Activated T-cell treated with anti-CD3 and anti-CD28 coated beads for 24 hours (primary cell): ENCODE data around the gene ADAMTS13.
"Not testable (repeated sequence)": the region's sequence is repeated elsewhere in the genome, so short reads cannot be mapped to it uniquely, and the experiment has no call there.

Source experiments
- DNase-seq: peaks from one replicate; pipeline ENCODE4 v3.0.0-alpha.2; 2020; ENCODE audit warnings: low read depth

ADAMTS13 gene

DNA sequence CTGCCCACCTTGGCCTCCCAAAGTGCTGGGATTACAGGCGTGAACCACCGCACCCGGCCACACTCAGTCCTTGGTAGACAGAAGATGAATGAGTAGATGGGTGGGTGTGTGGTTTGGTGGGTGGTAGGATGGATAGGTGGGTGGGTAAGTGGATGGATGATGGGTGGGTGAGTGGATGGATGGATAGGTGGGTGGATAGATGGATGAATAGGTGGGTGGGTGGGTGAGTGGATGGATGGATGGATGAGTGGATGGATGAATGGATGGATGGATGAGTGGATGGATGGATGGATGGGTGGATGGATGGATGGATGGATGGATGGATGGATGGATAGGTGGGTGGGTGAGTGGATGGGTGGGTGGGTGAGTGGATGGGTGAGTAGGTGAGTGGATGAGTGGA lies 29.9 kb upstream of the ADAMTS13 start:
- not testable (repeated sequence) for DNase-seq

DNA sequence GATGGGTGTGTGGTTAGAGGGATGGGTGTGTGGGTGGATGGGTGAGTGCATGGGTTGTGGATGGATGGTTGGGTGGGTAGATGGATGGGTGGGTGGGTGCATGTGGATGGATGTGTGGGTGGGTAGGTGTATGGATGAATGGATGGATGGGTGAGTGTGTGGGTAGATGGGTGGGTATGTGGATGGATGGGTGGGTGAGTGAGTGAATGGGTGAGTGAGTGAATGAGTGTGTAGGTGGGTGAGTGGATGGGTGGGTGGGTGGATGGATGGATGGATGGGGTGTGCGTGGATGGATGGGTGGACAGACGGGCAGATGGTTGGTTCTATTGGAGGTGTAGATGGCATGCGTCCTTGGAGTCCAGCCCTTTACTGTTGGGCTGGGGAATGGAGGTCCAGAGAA lies 28.8 kb upstream of the ADAMTS13 start:
- no peak for DNase-seq

DNA sequence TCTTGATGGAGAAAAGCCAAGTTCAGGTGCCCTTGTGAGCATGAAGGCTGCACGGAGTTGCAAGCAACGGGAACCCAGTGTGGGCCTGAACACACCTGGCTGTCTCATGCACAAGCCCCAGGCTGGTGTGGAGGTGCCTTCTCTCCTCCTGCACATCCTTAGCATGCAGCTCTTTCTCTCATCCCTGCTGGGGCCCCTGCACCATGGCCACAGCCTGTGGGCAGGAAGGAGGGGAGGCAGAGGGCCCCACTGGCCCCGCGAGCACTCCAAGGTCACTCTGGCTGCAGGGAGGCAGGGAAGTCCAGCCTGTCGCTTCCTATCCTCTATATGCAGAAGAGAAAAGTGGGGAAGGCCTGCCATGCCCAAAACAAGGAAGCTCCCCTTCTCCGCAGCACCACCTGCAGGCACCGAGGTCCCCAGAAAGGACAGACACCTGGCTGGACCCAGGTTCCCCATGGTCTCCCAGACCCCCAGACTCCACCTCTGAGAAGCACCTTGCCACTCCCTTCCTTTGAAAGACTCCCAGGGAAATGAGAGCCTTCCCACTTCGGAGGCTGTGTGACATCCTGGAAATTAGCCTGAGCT lies 27.4 kb upstream of the ADAMTS13 start:
- DNase-seq: no peak

DNA sequence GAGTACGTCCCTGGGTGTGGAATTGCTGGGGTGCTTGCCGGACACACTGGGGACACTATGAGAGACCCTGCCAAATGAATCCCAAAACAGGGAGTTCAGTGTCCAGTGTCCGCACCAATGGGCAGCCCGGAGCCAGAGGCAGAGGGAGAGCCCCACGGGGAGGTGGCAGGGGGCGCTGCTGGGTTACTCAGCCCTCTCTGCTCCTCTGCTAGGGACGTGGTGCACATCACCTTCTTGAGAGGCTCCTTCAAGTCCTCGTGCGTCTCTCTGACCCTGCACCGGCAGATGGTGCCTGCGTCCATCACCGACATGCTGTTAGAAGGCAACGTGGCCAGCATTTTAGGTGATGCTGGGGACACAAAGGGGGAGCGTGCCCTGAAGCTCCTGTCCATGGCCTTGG lies 25.2 kb upstream of the ADAMTS13 start:
- DNase-seq: no peak

DNA sequence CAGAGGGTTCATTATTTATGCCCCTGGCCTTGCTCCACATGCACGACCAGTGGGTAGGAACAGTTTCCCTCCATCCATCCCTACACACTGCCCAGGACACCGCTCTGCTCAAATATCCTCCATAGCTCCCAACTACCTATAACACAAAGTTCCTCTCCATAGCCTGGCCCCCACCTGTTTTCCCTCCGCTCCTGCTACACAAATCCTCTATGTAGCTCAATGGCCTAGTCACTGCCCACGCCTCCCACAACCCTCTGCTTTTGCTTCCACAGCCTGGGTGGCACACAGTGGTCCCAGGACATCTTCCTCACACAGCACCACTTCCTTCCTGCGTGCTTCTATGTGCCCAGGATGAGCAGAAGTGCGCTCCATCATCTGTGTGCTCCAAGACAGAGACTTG lies 24.8 kb upstream of the ADAMTS13 start:
- no peak for DNase-seq

DNA sequence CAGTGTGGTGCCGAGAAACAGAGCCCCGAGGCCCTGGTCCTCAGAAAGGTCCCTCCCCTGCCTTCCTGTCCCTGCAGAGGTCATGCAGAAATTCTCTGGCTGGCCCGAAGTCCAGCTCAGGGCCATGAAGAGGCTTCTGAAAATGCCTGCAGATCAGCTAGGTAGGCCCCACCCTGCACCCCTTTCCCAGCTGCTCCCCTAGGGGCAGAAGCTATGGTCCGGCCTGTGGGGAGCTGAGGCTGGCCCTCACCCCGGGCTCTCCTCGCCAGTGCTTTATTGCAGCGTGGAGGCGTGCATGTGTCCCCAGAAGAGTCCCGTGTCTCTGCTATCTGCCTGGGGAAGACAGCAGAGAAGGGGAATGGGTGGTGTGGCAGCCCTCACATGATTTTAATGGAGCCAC lies 24.3 kb upstream of the ADAMTS13 start:
- DNase-seq: no peak

DNA sequence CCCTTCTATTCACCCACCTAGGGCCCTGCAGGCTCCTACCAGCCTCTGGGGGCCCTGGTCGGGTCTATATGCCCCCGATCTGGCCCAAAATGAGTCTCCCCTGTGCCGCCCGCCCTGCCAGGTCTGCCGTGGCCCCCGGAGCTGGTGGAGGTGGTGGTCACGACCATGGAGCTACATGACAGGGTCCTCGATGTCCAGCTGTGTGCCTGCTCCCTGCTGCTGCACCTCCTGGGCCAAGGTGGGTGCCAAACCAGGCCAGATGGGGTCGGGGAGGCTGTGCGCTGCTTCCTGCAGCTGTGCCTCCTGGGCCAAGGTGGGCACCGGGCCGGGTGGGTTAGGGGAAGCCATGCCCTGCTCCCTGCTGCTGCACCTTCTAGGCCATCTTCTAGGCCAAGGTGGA lies 21.9 kb upstream of the ADAMTS13 start:
- DNase-seq: no peak

DNA sequence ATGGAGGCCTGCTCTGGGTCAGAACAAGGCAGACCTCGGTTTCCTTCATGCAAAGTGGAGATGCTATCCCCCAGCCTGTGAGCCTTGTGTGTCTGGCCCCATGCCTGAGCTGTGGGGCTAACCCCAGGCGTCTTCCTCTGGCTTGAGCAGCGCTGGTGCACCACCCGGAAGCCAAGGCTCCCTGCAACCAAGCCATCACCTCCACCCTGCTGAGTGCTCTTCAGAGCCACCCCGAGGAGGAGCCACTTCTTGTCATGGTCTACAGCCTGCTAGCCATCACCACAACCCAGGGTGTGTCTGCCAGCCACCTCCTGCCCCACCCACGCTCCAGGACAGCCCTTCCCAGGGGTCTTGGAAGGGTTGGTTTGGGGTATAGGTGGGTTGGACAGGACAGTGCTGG lies 20.6 kb upstream of the ADAMTS13 start:
- DNase-seq: no peak

DNA sequence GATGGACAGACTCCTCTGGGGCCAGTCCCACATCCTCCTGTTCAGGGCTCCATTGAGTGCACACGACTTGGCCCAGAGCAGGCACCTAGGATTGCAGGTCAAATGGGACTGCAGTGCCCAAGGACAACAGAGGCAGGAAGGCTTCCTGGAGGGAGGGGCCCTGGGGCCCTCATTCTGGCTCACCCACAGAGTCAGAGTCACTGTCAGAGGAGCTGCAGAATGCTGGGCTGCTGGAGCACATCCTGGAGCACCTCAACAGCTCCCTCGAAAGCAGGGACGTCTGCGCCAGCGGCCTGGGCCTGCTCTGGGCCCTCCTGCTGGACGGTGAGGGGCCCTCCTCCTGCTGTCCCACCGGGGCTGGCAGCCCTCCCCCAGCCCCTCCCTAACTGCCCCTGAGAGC lies 19.5 kb upstream of the ADAMTS13 start:
- DNase-seq: no peak

DNA sequence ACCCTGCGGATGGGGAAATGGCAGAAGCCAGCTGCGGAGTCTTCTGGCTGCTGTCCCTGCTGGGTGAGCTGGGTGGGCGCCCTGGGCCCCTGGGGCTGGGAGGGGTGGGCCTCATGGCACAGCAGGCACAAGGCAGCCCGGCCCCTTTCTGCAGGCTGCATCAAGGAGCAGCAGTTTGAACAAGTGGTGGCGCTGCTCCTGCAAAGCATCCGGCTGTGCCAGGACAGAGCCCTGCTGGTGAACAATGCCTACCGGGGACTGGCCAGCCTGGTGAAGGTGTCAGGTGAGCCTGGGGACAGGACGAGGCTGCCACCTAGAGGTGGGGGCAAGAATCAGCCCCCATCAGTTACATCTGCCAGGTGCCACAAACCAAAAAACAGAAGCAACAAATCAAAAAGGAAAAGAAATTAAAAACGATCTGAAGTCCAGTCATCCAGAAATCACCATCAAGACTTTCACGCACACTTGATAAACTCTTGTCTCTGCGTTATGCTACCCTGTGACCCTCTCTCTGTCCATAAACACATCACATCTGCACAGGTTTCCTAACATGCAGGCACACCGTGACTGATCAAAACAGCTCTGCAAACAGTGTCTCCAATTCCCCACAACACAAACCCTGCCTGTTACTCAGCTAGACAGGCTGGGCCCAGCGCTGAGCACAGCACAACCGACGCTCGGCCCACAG lies 18.3 kb upstream of the ADAMTS13 start:
- peak; percentile 37 for DNase-seq

DNA sequence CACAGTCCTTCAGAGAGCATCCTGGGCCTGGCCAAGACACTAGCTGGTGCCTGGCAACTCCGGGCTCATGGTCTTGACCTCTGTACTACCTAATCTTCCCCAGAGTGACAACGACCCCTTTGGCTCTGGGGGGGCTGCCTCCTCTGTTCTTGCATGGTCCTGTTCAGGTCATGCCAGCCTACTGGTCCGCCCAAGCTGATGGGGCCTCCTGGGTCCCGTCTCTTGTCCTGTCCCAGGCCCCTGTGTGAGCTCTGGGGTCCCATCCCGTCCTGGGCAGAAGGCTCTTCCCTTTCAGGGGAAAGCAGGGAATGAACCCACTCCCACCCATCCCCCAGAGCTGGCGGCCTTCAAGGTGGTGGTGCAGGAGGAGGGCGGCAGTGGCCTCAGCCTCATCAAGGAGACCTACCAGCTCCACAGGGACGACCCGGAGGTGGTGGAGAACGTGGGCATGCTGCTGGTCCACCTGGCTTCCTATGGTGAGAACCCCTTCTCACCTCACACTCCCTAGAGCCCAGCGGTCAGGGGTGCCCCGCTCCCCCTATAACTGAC lies 17.6 kb upstream of the ADAMTS13 start:
- DNase-seq: no peak

DNA sequence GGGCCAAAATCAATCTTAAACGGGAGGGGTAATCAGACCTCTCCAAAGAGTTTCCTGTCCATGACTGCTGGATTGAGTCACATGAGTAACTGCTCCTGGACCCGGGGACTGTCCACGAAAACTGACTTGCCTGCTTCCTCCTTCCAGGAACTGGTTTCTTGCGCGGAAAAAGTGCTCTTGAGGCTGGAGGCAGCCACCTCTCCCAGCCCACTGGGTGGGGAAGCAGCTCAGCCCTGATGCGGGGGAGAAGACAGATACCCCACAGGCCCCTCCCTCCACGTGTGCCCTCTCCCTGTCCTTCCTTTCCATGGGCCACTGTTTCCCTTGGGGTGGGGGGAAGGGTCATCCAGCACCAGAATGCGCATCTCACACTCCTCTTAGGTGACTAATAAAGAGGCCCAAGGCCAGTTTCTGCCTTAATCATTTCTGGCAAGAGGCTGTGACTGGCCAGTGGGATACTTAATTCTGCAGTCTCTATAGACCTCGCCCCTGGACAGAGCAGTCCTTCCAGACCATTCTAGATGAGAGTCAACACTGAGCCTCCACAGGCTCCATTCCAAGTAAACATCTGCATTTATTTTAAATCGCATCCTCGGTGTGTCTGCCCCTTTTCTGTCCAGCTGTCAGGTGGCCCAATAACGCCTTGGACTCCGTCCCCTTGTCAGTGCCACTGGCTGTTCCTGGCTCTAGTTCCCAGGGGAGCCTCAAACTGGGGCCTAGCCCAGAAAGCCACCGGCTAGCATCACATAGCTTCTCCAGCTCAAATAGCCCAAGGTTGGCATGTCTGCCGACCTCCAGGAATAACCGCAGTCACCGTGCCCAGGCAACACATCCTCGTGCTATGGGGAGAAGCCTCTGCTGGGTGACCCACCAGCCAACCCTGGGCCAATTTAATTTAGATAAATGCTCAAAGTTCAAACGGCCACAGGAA lies 16.4 kb upstream of the ADAMTS13 start:
- no peak for DNase-seq

DNA sequence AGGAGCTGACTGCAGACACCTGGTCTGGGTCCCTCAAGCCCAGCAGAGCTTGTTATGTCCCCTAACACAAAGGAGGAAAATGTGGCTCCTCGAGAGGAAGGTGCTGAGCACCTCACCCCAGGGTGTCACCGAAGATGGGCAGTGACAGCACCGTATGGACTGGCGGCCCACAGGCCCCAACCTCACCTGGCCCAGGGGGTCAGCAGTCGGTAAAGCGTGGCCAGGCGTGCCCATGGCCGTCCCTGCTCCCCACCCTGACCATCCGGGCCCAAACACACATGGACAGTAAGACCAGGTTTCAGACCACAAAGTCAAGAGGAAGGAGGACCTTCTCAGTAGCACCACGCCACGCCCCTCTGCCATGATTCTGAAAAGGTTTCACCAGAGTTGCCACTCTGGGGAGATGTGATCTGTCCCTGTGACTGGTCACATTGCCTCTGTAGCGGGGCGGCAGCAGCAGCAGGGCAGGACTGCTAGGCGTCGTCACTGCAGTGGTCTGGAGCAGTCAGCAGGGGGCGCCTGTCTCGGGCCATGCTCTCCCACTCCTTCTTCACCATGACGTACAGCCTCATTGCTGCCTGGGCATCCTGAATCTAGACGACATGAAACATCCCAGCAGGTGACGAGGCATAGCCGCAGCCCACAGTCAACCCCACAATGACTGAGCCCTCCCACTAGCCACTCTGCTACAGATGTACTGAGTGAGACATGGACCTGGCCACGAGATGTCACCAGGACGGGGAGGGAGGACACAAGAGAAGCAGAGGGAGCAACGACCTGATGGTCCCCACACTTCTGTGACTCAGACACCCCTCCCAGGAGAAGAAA lies 15.5 kb upstream of the ADAMTS13 start:
- DNase-seq: peak; percentile 77

DNA sequence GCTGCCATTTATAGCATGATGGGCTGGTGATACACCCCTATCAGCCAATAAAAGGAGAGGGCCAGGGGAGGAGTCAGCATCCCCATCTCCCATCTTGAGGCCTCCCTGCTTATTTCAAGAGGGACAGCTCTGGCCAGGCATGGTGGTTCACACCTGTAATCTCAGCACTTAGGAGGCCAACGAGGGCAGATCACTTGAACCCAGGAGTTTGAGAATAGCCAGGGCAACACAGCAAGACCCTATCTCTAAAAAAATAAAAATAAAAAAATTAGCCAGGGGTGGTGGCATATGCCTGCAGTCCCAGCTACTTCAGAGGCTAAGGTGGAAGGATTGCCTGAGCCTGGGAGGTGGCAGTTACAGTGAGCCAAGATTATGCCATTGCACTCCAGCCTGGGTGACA lies 14.1 kb upstream of the ADAMTS13 start:
- DNase-seq: no peak

DNA sequence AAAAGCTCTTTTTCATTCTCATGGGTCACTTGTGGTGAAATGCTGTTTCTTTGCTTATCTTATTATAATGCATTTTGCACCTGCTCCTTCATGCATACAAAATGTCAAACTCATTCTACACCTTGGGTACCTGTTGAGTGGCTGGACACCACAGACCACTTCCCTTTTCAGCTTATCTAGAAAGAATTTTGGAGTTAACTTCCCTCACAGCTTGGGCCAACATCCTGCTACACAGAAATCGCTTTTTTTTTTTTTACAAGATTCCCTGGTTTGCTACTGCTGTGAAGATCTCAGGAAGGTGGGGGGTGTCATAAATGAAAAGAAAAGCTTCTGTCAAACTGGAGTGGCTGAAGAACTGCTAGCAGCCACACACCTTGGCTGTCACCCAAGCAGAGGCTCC lies 7.0 kb upstream of the ADAMTS13 start:
- DNase-seq: no peak

DNA sequence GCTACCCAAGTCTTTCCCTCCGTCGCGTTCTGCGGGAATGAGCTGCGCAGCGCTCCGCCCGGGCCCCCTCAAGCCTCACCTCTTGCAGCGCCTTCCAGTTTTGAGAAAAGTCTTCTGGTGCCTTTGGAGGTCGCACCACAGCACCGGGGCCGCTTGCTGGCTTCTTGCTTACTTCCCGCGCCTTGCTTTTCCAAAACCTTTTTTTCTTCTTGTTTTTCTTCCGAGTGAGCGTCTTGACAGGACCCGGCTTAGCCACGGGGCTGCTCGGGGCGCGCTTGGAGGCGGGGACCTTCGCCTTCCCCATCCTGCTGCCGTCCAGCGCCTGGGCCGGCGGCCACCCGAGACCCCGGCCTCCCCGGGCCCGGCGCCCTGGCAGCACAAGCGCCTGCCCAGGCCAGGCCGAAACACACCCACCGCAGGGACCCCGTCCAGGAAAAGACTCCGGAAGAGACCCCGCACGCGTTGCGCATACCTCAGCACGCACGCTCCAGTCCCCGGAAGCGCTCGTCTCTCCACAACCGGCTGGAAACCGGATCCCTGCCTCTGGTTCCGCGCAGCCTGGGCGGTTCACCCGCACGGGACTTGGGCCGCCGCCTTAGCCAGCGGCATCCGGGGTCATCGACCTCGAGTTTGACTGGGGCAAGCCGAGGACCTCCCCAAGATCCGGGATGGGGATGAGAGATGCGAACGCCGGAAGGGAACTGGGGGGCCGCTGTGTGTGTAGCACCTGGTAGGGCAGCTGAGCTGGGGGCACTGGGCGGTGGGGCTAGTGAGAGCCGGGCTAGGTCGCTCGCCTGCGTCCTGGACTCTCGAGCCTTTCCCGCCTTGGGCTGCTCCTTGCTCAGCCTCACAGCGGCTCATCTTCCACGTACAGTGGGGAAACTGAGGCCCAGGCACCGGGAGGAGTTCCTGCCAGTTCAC lies 4.4 kb upstream of the ADAMTS13 start, which contains the start of gene REXO4:
REXO4 (minus strand) TSS at position 470 of the 921 bp plus-strand sequence; CDS start at position 304, 166 bp downstream.
- peak; percentile 83 for DNase-seq

DNA sequence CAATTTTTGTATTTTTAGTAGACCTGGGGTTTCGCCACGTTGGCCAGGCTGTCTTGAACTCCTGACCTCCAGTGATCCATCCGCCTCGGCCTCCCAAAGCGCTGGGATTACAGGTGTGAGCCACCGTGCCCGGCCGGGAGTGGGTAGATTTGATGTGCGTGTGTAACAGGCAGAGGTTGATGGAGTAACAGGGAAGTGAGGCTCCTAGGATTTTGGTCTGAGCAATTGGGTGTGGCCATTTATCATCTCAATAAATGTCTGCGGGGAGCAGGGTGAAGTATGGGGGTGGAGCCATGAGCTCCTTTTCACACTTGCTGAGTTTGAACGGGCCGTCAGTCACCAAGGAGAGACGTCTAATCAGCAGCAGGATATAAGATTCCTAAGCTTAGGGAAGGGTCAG lies 3.2 kb upstream of the ADAMTS13 start:
- no peak for DNase-seq

DNA sequence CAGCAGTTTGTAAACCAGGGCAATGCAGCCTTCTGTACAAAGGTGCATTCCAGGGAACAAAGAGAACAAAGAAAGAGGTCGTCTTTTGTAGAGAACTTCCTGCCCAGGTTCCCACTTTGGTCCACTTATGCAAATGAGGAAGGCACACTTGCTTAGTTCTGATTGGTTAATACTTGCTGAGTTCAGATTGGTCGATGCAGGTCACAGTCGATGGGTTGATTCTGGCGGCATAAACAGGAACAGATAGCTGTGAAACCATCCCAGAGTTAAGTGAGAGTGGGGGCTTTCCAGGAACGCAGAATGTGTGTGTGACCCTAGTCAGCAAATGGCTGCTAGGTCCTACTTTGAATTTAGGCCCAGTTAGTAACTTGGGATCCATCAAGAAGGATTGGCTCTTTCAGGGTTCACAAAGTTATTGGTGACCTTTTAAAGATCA lies 1.8 kb upstream of the ADAMTS13 start:
- no peak for DNase-seq

DNA sequence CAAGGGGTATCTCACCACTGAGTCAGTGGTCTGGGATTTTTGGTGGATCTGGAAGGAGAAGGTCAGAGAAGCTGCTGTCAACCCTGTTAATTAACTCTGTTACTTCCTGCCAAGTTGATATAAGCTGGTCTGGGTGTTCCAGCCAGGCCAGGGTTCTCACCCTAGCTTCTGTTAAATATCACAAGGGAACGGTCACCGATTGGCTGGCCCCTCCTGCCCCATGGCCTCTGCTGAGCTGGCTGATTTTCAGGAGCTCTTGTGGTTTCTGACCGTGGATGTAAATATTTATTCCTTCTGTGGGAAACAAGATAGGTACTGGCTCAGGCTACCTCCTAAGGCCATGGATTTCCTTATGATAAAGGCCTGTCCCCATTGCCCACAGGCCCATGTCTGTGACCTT lies 1.0 kb downstream of the ADAMTS13 start:
- no peak for DNase-seq

DNA sequence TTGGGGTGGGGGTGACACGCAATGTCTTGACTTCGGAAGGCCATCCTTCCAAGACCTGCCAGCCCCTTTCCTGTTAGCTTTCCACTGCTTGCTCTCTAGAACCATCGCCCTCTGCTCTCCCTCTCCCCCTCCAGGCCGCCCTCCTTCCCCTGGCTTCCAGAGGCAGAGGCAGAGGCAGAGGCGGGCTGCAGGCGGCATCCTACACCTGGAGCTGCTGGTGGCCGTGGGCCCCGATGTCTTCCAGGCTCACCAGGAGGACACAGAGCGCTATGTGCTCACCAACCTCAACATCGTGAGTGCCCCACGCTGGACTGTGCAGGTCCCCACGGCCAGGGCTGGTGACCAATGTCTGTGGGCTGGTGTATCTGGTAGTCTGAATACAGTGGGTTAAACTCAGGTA lies 2.0 kb downstream of the ADAMTS13 start:
- no peak for DNase-seq
